ENCODE results near the gene SIK2.
A peak's percentile ranks its signal among the peaks of the same experiment; 100 is the strongest.

SIK2 gene

GRCh38 chr11:111598148-111598547, 4.1 kb upstream of the SIK2 start:
- DNase-seq: no peak
- Histone ChIP-seq H3K4me3 (ENCODE audit: insufficient read depth, low read depth, low read length, poor library complexity, severe bottlenecking) (no peak overlapping the region), H3K27ac (ENCODE audit: insufficient read depth, low read length, poor library complexity, severe bottlenecking) (no peak overlapping the region), H3K4me1 (ENCODE audit: control insufficient read depth, insufficient read depth, low read length, poor library complexity, severe bottlenecking) (peaks cover 9% of the 10 kb centered on the region), H3K36me3 (ENCODE audit: control insufficient read depth, insufficient read depth, low read length) (no peaks in the 10 kb centered on the region), H3K27me3 (replicated peaks; ENCODE audit: control insufficient read depth, insufficient read depth, low read length, poor library complexity, severe bottlenecking) (no peaks in the 10 kb centered on the region), H3K9me3 (ENCODE audit: control insufficient read depth, low read length) (no peaks in the 10 kb centered on the region)

- Histone ChIP-seq H3K27me3 (replicated peaks; ENCODE audit: control insufficient read depth, insufficient read depth, low read length, poor library complexity, severe bottlenecking) (no peaks in the 10 kb centered on the region), H3K9me3 (ENCODE audit: control insufficient read depth, low read length) (no peaks in the 10 kb centered on the region), H3K4me1 (ENCODE audit: control insufficient read depth, insufficient read depth, low read length, poor library complexity, severe bottlenecking) (peaks cover 13% of the 10 kb centered on the region), H3K36me3 (ENCODE audit: control insufficient read depth, insufficient read depth, low read length) (no peaks in the 10 kb centered on the region), H3K27ac (ENCODE audit: insufficient read depth, low read length, poor library complexity, severe bottlenecking) (no peak overlapping the region), H3K4me3 (ENCODE audit: insufficient read depth, low read depth, low read length, poor library complexity, severe bottlenecking) (no peak overlapping the region)
- DNase-seq: no peak
Measured at GRCh38 chr11:111598559-111598958, 3.7 kb upstream of the SIK2 start.

DNA sequence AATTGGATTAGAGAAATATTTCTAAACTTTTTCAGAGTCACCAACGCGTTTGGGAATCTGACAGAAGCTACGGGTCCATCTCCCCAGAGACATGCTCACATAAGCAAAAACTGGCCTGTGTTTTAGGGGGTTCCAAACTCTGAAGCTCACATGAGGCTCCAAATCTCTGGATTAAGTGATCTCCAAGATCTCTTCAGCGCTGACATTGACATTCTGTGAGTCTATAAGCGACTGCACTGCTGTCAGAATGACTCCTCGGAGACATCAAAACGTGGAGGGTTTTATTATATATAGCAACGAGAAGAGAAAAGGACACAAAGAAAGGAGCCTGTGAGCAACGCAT, 642 bp upstream of the SIK2 start:
- DNase-seq: no peak
- H3K9me3 ChIP-seq (ENCODE audit: control insufficient read depth, low read length): no peaks in the 10 kb centered on the region
- H3K4me1 ChIP-seq (ENCODE audit: control insufficient read depth, insufficient read depth, low read length, poor library complexity, severe bottlenecking): peaks cover 25% of the 10 kb centered on the region
- no peaks in the 10 kb centered on the region for H3K36me3 ChIP-seq (ENCODE audit: control insufficient read depth, insufficient read depth, low read length)
- peak overlapping the region; percentile 53 for H3K4me3 ChIP-seq (ENCODE audit: insufficient read depth, low read depth, low read length, poor library complexity, severe bottlenecking)
- H3K27ac ChIP-seq (ENCODE audit: insufficient read depth, low read length, poor library complexity, severe bottlenecking): peak overlapping the region; percentile 70
- no peaks in the 10 kb centered on the region for H3K27me3 ChIP-seq (replicated peaks; ENCODE audit: control insufficient read depth, insufficient read depth, low read length, poor library complexity, severe bottlenecking)

DNA sequence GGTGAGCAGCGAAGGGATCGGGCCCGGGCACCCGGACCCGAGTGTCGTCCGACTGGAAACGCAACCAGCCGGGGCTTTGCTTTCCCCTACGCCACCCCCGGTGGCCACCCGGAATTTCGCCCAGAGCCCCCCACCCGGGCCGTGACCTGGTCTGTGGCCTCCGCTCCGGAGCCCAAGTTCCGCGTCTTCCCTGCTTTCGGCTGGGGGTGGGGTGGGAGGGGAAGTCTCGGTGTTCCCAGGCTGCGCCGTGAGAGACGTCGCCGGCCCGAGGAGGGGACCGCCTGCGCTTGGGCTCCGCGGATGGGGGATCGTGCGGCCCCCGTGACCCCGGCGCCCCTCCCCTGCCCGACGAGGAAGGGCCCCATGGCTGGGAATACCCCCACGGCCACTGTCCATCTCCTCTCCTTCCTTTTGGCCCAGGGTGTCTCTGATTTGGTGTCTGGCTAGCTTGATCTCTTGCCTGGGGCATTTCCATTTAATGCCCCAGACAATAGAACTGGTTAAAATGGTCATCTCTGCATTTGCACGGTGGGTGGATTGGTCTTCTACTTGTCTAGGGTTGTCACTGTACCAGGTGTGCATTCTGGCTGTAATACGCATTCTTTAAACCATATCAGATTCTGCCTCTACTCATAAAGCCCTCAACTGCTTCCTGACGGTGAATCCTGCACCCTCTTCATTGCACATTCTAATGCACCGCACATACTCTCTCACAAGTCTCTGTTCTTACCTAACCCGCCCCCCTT, 789 bp downstream of the SIK2 start:
- Histone ChIP-seq H3K27me3 (replicated peaks; ENCODE audit: control insufficient read depth, insufficient read depth, low read length, poor library complexity, severe bottlenecking) (no peaks in the 10 kb centered on the region), H3K36me3 (ENCODE audit: control insufficient read depth, insufficient read depth, low read length) (no peaks in the 10 kb centered on the region), H3K9me3 (ENCODE audit: control insufficient read depth, low read length) (no peaks in the 10 kb centered on the region), H3K4me3 (ENCODE audit: insufficient read depth, low read depth, low read length, poor library complexity, severe bottlenecking) (peak overlapping the region; percentile 98), H3K27ac (ENCODE audit: insufficient read depth, low read length, poor library complexity, severe bottlenecking) (peak overlapping the region; percentile 81), H3K4me1 (ENCODE audit: control insufficient read depth, insufficient read depth, low read length, poor library complexity, severe bottlenecking) (peaks cover 23% of the 10 kb centered on the region)
- DNase-seq: peak in 2 of 3 donors; percentile 5

GRCh38 chr11:111603611-111604130, 1.4 kb downstream of the SIK2 start:
- peak overlapping the region; percentile 81 for H3K27ac ChIP-seq (ENCODE audit: insufficient read depth, low read length, poor library complexity, severe bottlenecking)
- H3K4me3 ChIP-seq (ENCODE audit: insufficient read depth, low read depth, low read length, poor library complexity, severe bottlenecking): peak overlapping the region; percentile 98
- no peaks in the 10 kb centered on the region for H3K27me3 ChIP-seq (replicated peaks; ENCODE audit: control insufficient read depth, insufficient read depth, low read length, poor library complexity, severe bottlenecking)
- H3K36me3 ChIP-seq (ENCODE audit: control insufficient read depth, insufficient read depth, low read length): no peaks in the 10 kb centered on the region
- DNase-seq: no peak
- peaks cover 23% of the 10 kb centered on the region for H3K4me1 ChIP-seq (ENCODE audit: control insufficient read depth, insufficient read depth, low read length, poor library complexity, severe bottlenecking)
- no peaks in the 10 kb centered on the region for H3K9me3 ChIP-seq (ENCODE audit: control insufficient read depth, low read length)

DNA sequence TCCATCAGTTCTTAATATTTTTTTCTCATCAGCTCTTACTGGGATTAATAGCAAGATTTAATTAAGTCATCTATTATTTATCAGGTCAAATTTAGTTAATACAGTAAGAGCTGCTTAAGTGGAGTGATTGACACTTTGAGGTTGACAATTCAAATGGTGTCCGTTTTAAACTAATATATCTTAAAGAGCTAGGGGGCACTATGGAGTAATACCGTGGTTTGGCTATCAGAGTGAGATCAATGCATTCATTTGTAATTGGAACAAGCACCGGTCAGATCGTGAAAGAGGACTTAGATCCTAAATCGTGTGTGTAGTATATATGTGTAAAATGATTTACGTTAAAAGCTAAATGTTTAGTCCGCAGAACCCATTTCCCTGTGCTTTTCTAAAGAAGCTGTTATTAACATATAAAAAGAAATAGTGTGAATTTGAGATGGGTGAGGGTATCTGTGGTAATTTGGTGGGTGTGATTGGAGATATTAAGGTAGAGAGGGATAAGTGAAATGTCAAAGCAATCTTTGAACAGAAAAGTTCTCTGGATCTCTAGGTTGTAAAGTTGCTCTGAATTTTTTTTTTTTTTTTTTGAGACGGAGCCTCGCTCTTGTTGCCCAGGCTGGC, 2.3 kb downstream of the SIK2 start:
- peaks cover 23% of the 10 kb centered on the region for H3K4me1 ChIP-seq (ENCODE audit: control insufficient read depth, insufficient read depth, low read length, poor library complexity, severe bottlenecking)
- H3K4me3 ChIP-seq (ENCODE audit: insufficient read depth, low read depth, low read length, poor library complexity, severe bottlenecking): peak overlapping the region; percentile 21
- H3K36me3 ChIP-seq (ENCODE audit: control insufficient read depth, insufficient read depth, low read length): no peaks in the 10 kb centered on the region

DNA sequence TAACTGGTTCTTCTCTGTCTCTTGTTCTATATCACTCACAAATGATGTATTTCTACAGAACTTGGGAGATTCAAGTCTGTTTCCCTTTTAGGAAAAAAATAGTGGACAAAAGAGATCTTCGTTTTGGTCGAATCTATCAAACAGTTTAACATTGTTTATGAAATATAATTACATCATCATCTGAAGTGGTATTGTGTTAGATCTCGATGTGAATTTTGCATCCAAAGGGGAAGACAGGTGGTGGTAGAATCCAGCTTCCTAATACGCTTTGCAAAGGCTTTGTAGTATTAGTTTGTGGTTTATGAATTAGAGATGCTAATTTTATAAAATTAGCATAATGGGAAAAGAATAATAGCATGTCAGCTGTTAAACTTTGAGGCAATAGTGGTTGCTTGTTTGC, 3.4 kb downstream of the SIK2 start:
- peaks cover 23% of the 10 kb centered on the region for H3K4me1 ChIP-seq (ENCODE audit: control insufficient read depth, insufficient read depth, low read length, poor library complexity, severe bottlenecking)
- DNase-seq: no peak
- no peaks in the 10 kb centered on the region for H3K9me3 ChIP-seq (ENCODE audit: control insufficient read depth, low read length)
- H3K27me3 ChIP-seq (replicated peaks; ENCODE audit: control insufficient read depth, insufficient read depth, low read length, poor library complexity, severe bottlenecking): no peaks in the 10 kb centered on the region
- H3K36me3 ChIP-seq (ENCODE audit: control insufficient read depth, insufficient read depth, low read length): no peaks in the 10 kb centered on the region
- no peak overlapping the region for H3K4me3 ChIP-seq (ENCODE audit: insufficient read depth, low read depth, low read length, poor library complexity, severe bottlenecking)
- no peak overlapping the region for H3K27ac ChIP-seq (ENCODE audit: insufficient read depth, low read length, poor library complexity, severe bottlenecking)

More for the DNA sequence above, 2.3 kb downstream of the SIK2 start:
- Histone ChIP-seq H3K27me3 (replicated peaks; ENCODE audit: control insufficient read depth, insufficient read depth, low read length, poor library complexity, severe bottlenecking) (no peaks in the 10 kb centered on the region), H3K9me3 (ENCODE audit: control insufficient read depth, low read length) (no peaks in the 10 kb centered on the region), H3K27ac (ENCODE audit: insufficient read depth, low read length, poor library complexity, severe bottlenecking) (no peak overlapping the region)
- no peak for DNase-seq

DNA sequence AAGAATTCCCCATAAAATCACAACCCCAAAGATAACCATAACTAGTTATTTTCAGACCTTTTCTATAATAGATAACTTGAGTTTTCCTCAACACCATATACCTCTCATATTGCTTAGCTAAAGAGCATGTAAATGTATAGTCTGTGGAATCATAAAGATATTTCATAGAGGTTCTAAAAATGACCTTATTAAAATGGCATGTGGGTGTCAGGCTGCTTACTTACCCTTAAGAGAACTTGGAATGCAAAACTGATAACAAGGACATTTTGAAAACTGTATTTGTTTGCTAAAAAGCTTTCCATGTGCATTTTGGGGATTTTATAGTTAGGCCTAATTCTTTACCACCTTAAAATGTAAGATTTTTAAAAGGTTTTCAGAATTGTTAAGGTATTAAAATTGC, 4.7 kb downstream of the SIK2 start:
- H3K4me3 ChIP-seq (ENCODE audit: insufficient read depth, low read depth, low read length, poor library complexity, severe bottlenecking): no peak overlapping the region
- peaks cover 18% of the 10 kb centered on the region for H3K4me1 ChIP-seq (ENCODE audit: control insufficient read depth, insufficient read depth, low read length, poor library complexity, severe bottlenecking)
- no peak for DNase-seq
- H3K27me3 ChIP-seq (replicated peaks; ENCODE audit: control insufficient read depth, insufficient read depth, low read length, poor library complexity, severe bottlenecking): no peaks in the 10 kb centered on the region
- no peaks in the 10 kb centered on the region for H3K9me3 ChIP-seq (ENCODE audit: control insufficient read depth, low read length)
- H3K36me3 ChIP-seq (ENCODE audit: control insufficient read depth, insufficient read depth, low read length): no peaks in the 10 kb centered on the region
- no peak overlapping the region for H3K27ac ChIP-seq (ENCODE audit: insufficient read depth, low read length, poor library complexity, severe bottlenecking)

GRCh38 chr11:111607751-111608150, 5.5 kb downstream of the SIK2 start:
- Histone ChIP-seq H3K36me3 (ENCODE audit: control insufficient read depth, insufficient read depth, low read length) (no peaks in the 10 kb centered on the region), H3K27me3 (replicated peaks; ENCODE audit: control insufficient read depth, insufficient read depth, low read length, poor library complexity, severe bottlenecking) (no peaks in the 10 kb centered on the region), H3K9me3 (ENCODE audit: control insufficient read depth, low read length) (no peaks in the 10 kb centered on the region), H3K4me1 (ENCODE audit: control insufficient read depth, insufficient read depth, low read length, poor library complexity, severe bottlenecking) (peaks cover 18% of the 10 kb centered on the region), H3K27ac (ENCODE audit: insufficient read depth, low read length, poor library complexity, severe bottlenecking) (no peak overlapping the region), H3K4me3 (ENCODE audit: insufficient read depth, low read depth, low read length, poor library complexity, severe bottlenecking) (no peak overlapping the region)
- DNase-seq: no peak

DNA sequence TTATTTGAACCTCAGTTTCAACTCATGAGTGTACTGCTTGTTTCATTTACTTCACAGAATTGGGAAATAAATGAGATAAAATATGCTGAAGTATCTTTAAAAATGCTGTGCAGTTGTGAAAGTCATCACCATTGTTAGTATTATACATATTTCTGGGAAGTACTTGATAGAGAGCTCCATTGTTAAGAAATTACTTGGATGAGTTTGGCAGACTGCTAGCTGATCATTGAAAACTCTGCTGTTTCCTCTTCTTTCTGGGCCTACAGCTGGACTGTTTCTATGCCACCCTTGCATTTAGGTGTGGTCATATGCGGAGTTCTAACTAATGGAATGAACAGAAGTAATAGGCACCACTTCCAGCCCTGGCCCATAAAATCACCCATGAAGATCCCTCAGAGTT, 10.0 kb downstream of the SIK2 start:
- Histone ChIP-seq H3K4me1 (ENCODE audit: control insufficient read depth, insufficient read depth, low read length, poor library complexity, severe bottlenecking) (no peaks in the 10 kb centered on the region), H3K27me3 (replicated peaks; ENCODE audit: control insufficient read depth, insufficient read depth, low read length, poor library complexity, severe bottlenecking) (no peaks in the 10 kb centered on the region), H3K36me3 (ENCODE audit: control insufficient read depth, insufficient read depth, low read length) (no peaks in the 10 kb centered on the region), H3K9me3 (ENCODE audit: control insufficient read depth, low read length) (no peaks in the 10 kb centered on the region), H3K4me3 (ENCODE audit: insufficient read depth, low read depth, low read length, poor library complexity, severe bottlenecking) (no peak overlapping the region), H3K27ac (ENCODE audit: insufficient read depth, low read length, poor library complexity, severe bottlenecking) (no peak overlapping the region)
- no peak for DNase-seq
